Measurements from ENCODE around the gene RCBTB1.
A peak's percentile ranks its signal among the peaks of the same experiment; 100 is the strongest.
"Not testable (repeated sequence)": the region's sequence is repeated elsewhere in the genome, so short reads cannot be mapped to it uniquely, and the experiment has no call there.

Gene RCBTB1

DNA sequence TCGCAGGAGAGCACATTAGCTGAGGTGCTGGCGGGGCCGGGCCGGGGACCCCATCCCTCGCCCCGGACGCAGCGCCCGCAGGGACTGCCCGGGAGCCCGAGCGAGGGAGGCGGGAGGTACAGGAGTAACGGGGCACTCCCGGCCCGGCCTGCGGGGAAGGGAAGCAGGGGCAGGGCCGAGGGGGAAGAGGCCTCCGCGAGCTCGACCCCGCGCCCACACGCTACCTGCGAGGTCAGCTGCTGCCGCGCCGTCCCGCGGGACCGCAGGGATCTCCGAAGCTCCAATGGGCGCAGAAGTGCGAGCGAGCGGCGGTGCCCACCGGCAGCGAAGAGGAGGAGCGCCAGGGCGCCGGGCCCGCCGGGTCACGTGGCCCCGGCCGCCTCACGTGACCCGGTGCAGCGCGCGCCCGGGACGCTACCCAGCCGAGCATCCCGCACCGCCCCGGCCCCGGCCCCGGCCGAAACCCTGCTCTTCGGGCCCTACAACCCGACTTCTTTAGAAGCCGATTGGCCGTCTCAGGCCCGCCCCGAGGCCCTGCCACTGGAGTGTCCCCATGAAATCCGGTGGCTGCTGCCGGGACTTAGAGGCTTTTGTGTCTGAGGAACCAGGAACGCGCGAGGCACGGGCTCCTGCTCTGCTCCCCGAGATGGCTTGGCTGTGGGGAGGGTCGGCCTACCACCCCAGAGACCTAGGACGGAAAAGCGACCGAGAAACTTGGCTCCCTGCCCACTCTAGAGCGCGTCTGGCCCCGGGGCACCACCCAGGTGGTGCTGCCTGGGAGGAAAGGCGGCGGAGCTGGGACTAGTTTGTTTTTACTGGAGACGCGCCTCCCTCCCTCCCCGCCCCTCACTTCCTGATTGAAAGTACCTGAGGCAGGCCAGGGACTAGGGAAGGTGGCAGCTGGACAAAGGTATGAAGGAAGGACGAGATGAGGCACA, at the start of gene RCBTB1:
Gene RCBTB1, minus strand, starts transcription at position 339 of the 938 bp plus-strand sequence. CDS start 18,279 bp downstream, outside the sequence.
- peak; percentile 74 for DNase-seq

- no peak for DNase-seq
Measured at GRCh38 chr13:49633710-49634109, 48.4 kb upstream of the RCBTB1 start.

- DNase-seq = no peak
Measured at GRCh38 chr13:49632156-49632555, 46.8 kb upstream of the RCBTB1 start.

DNA sequence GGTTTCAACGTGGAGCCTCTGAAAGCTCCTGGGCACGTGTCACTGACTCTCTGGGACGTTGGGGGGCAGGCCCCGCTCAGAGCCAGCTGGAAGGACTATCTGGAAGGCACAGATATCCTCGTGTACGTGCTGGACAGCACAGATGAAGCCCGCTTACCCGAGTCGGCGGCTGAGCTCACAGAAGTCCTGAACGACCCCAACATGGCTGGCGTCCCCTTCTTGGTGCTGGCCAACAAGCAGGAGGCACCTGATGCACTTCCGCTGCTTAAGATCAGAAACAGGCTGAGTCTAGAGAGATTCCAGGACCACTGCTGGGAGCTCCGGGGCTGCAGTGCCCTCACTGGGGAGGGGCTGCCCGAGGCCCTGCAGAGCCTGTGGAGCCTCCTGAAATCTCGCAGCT, 45.2 kb upstream of the RCBTB1 start:
- DNase-seq = no peak

DNA sequence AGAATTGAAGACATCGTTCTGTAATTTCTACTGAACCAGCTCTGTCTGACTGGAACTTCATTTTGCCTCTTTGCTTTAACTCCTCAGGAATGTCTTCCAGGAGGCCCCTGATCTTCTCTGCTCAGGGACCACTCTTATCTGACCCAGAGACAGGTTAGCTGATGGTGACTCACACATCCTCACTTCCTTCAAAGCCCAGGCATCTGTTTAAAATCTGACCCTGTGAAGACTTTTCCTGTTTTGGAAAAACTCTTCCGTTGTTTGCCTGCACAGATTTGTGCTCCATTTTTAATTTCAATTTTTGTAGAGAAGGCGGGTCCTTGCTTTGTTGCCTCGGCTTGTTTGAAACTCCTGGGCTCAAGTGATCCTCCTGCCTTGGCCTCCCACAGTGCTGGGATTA, 44.6 kb upstream of the RCBTB1 start:
- no peak for DNase-seq

DNA sequence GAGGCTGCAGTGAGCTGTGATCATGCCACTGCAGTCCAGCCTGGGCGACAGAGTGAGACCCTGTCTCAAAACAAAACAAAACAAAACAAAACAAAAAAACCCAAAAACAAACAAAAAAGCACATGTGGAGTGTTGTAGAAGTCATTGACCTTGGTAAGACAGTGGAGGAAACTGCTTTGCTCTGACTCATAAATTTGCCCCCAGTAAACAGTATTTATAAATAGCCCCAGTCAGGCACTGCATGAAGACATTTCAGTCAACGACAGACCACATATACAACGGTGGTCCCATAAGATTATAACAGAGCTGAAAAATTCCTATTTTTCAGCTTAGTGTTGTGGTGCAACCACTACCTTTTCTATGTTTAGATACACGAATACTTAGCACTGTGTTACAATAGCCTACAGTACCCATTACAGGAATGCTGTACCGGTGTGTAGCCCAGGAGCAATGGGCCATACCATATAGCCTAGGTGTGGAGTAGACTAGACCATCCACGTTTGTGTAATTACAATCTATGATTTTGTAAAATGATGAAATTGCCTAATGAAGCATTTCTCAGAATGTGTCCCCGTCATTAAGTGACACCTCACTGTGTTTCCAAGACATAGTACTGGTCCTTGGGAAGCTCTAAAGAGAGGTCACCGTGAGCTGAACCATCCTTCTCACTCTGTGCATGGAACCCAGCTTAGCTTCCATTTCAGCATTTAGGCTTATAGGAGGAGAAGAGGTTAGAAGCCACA, 44.0 kb upstream of the RCBTB1 start:
- no peak for DNase-seq

- peak; percentile 74 for DNase-seq
Measured at GRCh38 chr13:49627831-49628652, 42.7 kb upstream of the RCBTB1 start, which contains the start of gene ARL11. Gene ARL11 (plus strand): TSS chr13:49628507. CDS start chr13:49630448, 1,941 bp downstream.

- DNase-seq = no peak
Measured at GRCh38 chr13:49625392-49626079, 40.2 kb upstream of the RCBTB1 start.

GRCh38 chr13:49624229-49624628, 38.9 kb upstream of the RCBTB1 start:
- DNase-seq = no peak

- no peak for DNase-seq
Measured at GRCh38 chr13:49622174-49622946, 37.0 kb upstream of the RCBTB1 start.

- DNase-seq = no peak
Measured at GRCh38 chr13:49620170-49620621, 34.8 kb upstream of the RCBTB1 start.

DNA sequence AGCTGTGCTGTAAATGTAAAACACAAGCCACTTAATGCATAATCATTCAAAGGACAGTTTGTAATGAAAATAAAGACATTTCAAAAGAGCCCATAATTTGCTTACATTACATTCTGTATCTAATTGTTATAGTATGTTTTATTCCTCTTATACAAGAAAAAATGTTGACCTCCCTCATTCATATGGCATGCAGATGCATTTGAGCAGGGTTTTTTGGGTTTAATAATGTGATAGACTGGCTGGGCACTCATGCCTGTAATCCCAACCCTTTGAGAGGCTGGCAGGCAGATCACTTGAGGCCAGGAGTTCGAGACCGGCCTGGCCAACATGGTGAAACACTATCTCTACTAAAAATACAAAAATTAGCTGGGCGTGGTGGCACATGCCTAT, 31.3 kb upstream of the RCBTB1 start:
- no peak for DNase-seq

- DNase-seq = no peak
Measured at GRCh38 chr13:49615836-49616675, 30.7 kb upstream of the RCBTB1 start.

DNA sequence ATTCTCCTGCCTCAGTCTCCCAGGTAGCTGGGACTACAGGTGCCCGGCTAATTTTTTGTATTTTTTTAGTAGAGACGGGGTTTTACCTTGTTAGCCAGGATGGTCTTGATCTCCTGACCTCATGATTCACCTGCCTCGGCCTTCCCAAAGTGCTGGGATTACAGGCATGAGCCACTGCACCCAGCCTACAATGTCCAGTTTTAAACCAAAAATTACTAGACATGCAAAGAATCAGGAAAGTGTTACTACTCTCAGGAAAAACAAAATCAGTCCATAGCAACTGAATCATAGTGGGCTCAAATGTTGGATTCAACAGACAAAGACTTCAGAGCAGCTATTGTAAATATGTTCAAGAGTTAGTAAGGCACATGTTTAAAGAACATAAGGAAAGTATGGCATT, 26.7 kb upstream of the RCBTB1 start:
- DNase-seq = not testable (repeated sequence)

- no peak for DNase-seq
Measured at GRCh38 chr13:49610176-49610575, 24.8 kb upstream of the RCBTB1 start.

GRCh38 chr13:49608651-49609331, 23.4 kb upstream of the RCBTB1 start:
- DNase-seq = no peak

DNA sequence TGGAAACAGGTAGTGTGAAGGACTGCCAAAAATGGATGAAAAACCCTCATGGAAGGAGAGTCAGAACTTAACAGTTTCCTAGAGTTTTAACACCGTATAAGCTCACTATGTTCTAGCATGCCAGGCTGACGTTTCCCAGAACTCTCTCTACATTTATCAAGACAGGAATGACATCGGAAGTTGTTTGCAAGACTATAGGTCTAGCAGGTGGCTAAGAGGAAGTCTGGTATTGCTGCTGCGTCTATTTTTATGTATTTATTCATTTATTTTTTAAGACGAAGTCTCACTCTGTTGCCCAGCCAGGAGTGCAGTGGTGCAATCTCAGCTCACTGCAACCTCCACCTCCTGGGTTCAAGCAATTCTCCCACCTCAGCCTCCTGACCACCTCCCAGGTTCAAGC, 22.4 kb upstream of the RCBTB1 start:
- DNase-seq = no peak

DNA sequence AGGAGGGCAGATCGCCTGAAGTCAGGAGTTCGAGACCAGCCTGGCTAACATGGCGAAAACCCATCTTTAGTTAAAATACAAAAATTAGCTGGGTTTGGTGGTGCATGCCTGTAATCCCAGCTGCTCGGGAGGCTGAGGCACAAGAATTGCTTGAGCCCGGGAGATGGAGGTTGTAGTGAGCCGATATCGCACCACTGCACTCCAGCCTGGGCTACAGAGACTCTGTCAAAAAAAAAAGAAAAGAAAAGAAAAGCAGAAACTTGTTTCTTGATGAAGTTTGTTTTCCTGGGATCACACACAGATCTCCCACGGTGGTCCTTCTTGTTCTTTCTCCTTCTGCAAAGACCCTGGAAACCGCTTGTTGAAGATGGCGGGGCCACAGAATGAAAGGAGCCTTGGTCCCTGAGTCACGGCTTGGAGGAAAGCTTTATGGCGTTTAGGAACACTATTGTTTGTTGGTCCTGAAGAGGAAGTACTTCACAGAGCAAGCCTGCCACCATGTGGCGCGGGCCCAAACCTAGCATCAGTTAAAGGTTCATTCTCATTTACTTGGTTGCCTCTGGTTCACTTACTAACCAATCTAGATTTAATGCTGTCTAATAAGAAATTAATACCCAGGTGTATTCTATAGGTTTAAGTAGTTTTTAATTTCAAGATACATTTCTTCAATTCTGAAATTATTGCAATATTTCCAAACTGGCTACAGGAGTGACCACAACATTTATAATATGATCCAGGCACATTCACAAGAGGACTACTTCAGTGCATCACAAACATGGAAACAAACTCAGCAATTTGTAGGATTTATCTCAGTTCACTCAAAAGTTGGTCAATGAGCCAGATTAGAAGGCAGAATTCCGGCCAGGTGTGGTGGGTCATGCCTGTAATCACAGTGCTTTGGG, 21.6 kb upstream of the RCBTB1 start:
- peak; percentile 84 for DNase-seq

DNA sequence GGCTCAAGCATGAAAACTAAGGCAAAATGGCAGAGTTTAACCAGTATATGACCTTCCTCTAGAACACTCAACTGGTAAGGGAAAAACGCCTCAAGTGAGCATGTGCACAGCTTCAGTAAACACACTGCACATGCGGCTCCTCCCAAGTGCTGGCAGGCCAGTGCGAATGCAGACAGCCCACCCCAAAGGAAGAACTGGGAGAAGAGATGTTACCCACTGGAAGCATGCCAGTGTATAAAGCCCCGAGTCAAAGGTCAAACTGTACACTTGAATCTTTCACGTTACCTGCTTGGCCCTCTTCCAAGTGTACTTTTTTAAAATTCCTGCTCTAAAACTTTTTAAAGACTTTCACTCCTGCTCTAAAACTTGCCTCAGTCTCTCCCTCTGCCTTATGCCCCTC, 19.2 kb upstream of the RCBTB1 start:
- DNase-seq = no peak

All from stimulated activated CD8-positive, alpha-beta memory T cell treated with anti-CD3 and anti-CD28 coated beads, Interleukin-4, amount 100 ng/mL, for 48 hours (primary cell).